ENCODE results near the gene NEO1.

The NEO1 gene

GRCh38 chr15:73225358-73226015 lies 173.2 kb downstream of the NEO1 start:
- no peak overlapping the region for H3K4me3 ChIP-seq (ENCODE audit: low read length)
- peak; percentile 42 for DNase-seq (ENCODE audit: low read depth)
- TF ChIP-seq CTCF (IDR thresholded peaks at IDR 0.05; ENCODE audit: insufficient read depth, low read depth, low read length, missing control alignments), result no peak

GRCh38 chr15:73226093-73226814 lies 174.0 kb downstream of the NEO1 start:
- no peak for TF ChIP-seq CTCF (IDR thresholded peaks at IDR 0.05; ENCODE audit: insufficient read depth, low read depth, low read length, missing control alignments)
- DNase-seq (ENCODE audit: low read depth), result no peak
- no peak overlapping the region for H3K4me3 ChIP-seq (ENCODE audit: low read length)

- no peak for TF ChIP-seq CTCF (IDR thresholded peaks at IDR 0.05; ENCODE audit: insufficient read depth, low read depth, low read length, missing control alignments)
- no peak for DNase-seq (ENCODE audit: low read depth)
- no peak overlapping the region for H3K4me3 ChIP-seq (ENCODE audit: low read length)
Observed at GRCh38 chr15:73227433-73228056, 175.3 kb downstream of the NEO1 start.

GRCh38 chr15:73228128-73228646 lies 175.9 kb downstream of the NEO1 start:
- DNase-seq (ENCODE audit: low read depth), result no peak
- TF ChIP-seq CTCF (IDR thresholded peaks at IDR 0.05; ENCODE audit: insufficient read depth, low read depth, low read length, missing control alignments), result no peak
- no peak overlapping the region for H3K4me3 ChIP-seq (ENCODE audit: low read length)

- DNase-seq (ENCODE audit: low read depth), result no peak
- no peak for TF ChIP-seq CTCF (IDR thresholded peaks at IDR 0.05; ENCODE audit: insufficient read depth, low read depth, low read length, missing control alignments)
- no peak overlapping the region for H3K4me3 ChIP-seq (ENCODE audit: low read length)
Observed at GRCh38 chr15:73231661-73232419, 179.6 kb downstream of the NEO1 start.

- TF ChIP-seq CTCF (IDR thresholded peaks at IDR 0.05; ENCODE audit: insufficient read depth, low read depth, low read length, missing control alignments), result no peak
- H3K4me3 ChIP-seq (ENCODE audit: low read length), result no peak overlapping the region
- DNase-seq (ENCODE audit: low read depth), result no peak
Observed at GRCh38 chr15:73232776-73233175, 180.5 kb downstream of the NEO1 start.

Data from epithelial cell of esophagus (primary cell).